ENCODE results near the gene CBLB.

Gene CBLB

GRCh38 chr3:105860641-105861040 lies 8.2 kb downstream of the CBLB start:
- H3K79me1 ChIP-seq (ENCODE audit: low read depth, low read length), result no peaks in the 10 kb centered on the region
- H2AK5ac ChIP-seq (ENCODE audit: low read depth, low read length), result no peak overlapping the region
- H4K8ac ChIP-seq (ENCODE audit: low read depth, low read length), result no peak overlapping the region
- H3K4me2 ChIP-seq (ENCODE audit: insufficient read depth, low read length, poor library complexity, severe bottlenecking), result no peak overlapping the region
- H3K18ac ChIP-seq (ENCODE audit: low read length), result no peak overlapping the region
- no peak overlapping the region for H3K27ac ChIP-seq (replicated peaks; ENCODE audit: low read length)
- no peak overlapping the region for H4K91ac ChIP-seq (ENCODE audit: low read depth, low read length, poor library complexity)
- WGBS, 2 donors (ENCODE audit: extremely low coverage in 2 of 2, insufficient read length in 2 of 2, insufficient replicate concordance in 1 of 2), result no CpG with 5 or more reads among the region's 1 CpG
- H2BK12ac ChIP-seq (ENCODE audit: low read length), result no peak overlapping the region
- no peak overlapping the region for H2BK120ac ChIP-seq (ENCODE audit: low read depth, low read length)
- H3K9ac ChIP-seq (ENCODE audit: low read depth, low read length, poor library complexity), result no peak overlapping the region
- H3K23ac ChIP-seq (ENCODE audit: low read depth, low read length, poor library complexity), result no peak overlapping the region
- DNase-seq (ENCODE audit: low spot score), result no peak
- H3K4ac ChIP-seq (ENCODE audit: low read length), result no peak overlapping the region
- no peaks in the 10 kb centered on the region for H3K27me3 ChIP-seq (ENCODE audit: control insufficient read depth in 3 of 3, insufficient read depth in 3 of 3, low read depth in 1 of 3, low read length in 3 of 3)
- H2AFZ ChIP-seq (ENCODE audit: low read length), result no peak overlapping the region
- H2BK5ac ChIP-seq (ENCODE audit: low read length), result no peak overlapping the region
- no peak overlapping the region for H3K4me3 ChIP-seq (ENCODE audit: low read length in 2 of 2)
- H3K14ac ChIP-seq (ENCODE audit: low read length), result no peak overlapping the region
- peaks cover 0 to 81% of the 10 kb centered on the region in 2 donors for H3K36me3 ChIP-seq (replicated peaks in 1 of 2; ENCODE audit: control insufficient read depth in 2 of 2, insufficient read depth in 2 of 2, low read length in 2 of 2)
- no peak overlapping the region for H2BK15ac ChIP-seq (ENCODE audit: low read length)
- peaks cover 0 to 5% of the 10 kb centered on the region in 2 donors for H3K9me3 ChIP-seq (replicated peaks in 1 of 2; ENCODE audit: control insufficient read depth in 2 of 2, insufficient read depth in 1 of 2, low read depth in 1 of 2, low read length in 2 of 2)
- H3K4me1 ChIP-seq (ENCODE audit: control insufficient read depth in 2 of 2, insufficient read depth in 1 of 2, low read depth in 1 of 2, low read length in 2 of 2), result no peaks in the 10 kb centered on the region

DNA sequence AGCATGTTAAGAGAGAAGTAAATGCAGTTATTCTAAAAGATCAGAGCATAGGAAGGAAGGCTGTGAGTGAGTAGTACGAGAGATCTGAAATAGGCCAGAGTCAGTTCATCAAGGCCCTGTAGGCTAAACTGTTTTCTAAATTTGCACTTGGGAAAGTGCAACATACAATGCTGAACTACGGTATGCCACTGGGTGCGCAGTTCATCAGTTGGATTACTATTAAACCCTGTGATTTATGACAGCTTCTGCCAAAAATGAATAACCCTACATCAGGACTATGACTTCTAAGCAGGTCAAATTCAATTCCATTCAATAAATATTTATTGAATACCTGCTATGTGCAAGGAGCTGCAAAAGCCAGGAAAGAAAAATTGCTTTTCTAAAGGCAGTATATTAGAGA lies 10.8 kb downstream of the CBLB start:
- no peak overlapping the region for H3K4me3 ChIP-seq (ENCODE audit: low read length in 2 of 2)

GRCh38 chr3:105857601-105858000 lies 11.2 kb downstream of the CBLB start:
- no peak overlapping the region for H2AFZ ChIP-seq (ENCODE audit: low read length)
- DNase-seq (ENCODE audit: low spot score), result no peak
- peaks cover 0 to 5% of the 10 kb centered on the region in 2 donors for H3K9me3 ChIP-seq (replicated peaks in 1 of 2; ENCODE audit: control insufficient read depth in 2 of 2, insufficient read depth in 1 of 2, low read depth in 1 of 2, low read length in 2 of 2)
- H2AK5ac ChIP-seq (ENCODE audit: low read depth, low read length), result no peak overlapping the region
- H3K27ac ChIP-seq (replicated peaks; ENCODE audit: low read length), result no peak overlapping the region
- WGBS, 2 donors (ENCODE audit: extremely low coverage in 2 of 2, insufficient read length in 2 of 2, insufficient replicate concordance in 1 of 2), result no CpG with 5 or more reads among the region's 1 CpG
- no peak overlapping the region for H2BK120ac ChIP-seq (ENCODE audit: low read depth, low read length)
- H2BK5ac ChIP-seq (ENCODE audit: low read length), result no peak overlapping the region
- no peak overlapping the region for H3K4me2 ChIP-seq (ENCODE audit: insufficient read depth, low read length, poor library complexity, severe bottlenecking)
- H3K4me1 ChIP-seq (ENCODE audit: control insufficient read depth in 2 of 2, insufficient read depth in 1 of 2, low read depth in 1 of 2, low read length in 2 of 2), result no peaks in the 10 kb centered on the region
- H3K4me3 ChIP-seq (ENCODE audit: low read length in 2 of 2), result no peak overlapping the region
- no peak overlapping the region for H3K4ac ChIP-seq (ENCODE audit: low read length)
- H3K14ac ChIP-seq (ENCODE audit: low read length), result no peak overlapping the region
- peaks cover 2 to 76% of the 10 kb centered on the region in 2 donors for H3K36me3 ChIP-seq (replicated peaks in 1 of 2; ENCODE audit: control insufficient read depth in 2 of 2, insufficient read depth in 2 of 2, low read length in 2 of 2)
- H3K18ac ChIP-seq (ENCODE audit: low read length), result no peak overlapping the region
- H3K9ac ChIP-seq (ENCODE audit: low read depth, low read length, poor library complexity), result no peak overlapping the region
- no peaks in the 10 kb centered on the region for H3K79me1 ChIP-seq (ENCODE audit: low read depth, low read length)
- no peak overlapping the region for H3K23ac ChIP-seq (ENCODE audit: low read depth, low read length, poor library complexity)
- H4K91ac ChIP-seq (ENCODE audit: low read depth, low read length, poor library complexity), result no peak overlapping the region
- no peak overlapping the region for H2BK12ac ChIP-seq (ENCODE audit: low read length)
- no peak overlapping the region for H4K8ac ChIP-seq (ENCODE audit: low read depth, low read length)
- no peaks in the 10 kb centered on the region for H3K27me3 ChIP-seq (ENCODE audit: control insufficient read depth in 3 of 3, insufficient read depth in 3 of 3, low read depth in 1 of 3, low read length in 3 of 3)
- no peak overlapping the region for H2BK15ac ChIP-seq (ENCODE audit: low read length)

More for the DNA sequence above, 10.8 kb downstream of the CBLB start:
- no CpG with 5 or more reads among the region's 3 CpGs for WGBS, 2 donors (ENCODE audit: extremely low coverage in 2 of 2, insufficient read length in 2 of 2, insufficient replicate concordance in 1 of 2)
- H3K18ac ChIP-seq (ENCODE audit: low read length), result no peak overlapping the region
- H2BK15ac ChIP-seq (ENCODE audit: low read length), result no peak overlapping the region
- H2AFZ ChIP-seq (ENCODE audit: low read length), result no peak overlapping the region
- H3K9ac ChIP-seq (ENCODE audit: low read depth, low read length, poor library complexity), result no peak overlapping the region
- no peaks in the 10 kb centered on the region for H3K79me1 ChIP-seq (ENCODE audit: low read depth, low read length)
- H4K8ac ChIP-seq (ENCODE audit: low read depth, low read length), result no peak overlapping the region
- no peak overlapping the region for H2AK5ac ChIP-seq (ENCODE audit: low read depth, low read length)
- H3K4me1 ChIP-seq (ENCODE audit: control insufficient read depth in 2 of 2, insufficient read depth in 1 of 2, low read depth in 1 of 2, low read length in 2 of 2), result no peaks in the 10 kb centered on the region
- no peaks in the 10 kb centered on the region for H3K27me3 ChIP-seq (ENCODE audit: control insufficient read depth in 3 of 3, insufficient read depth in 3 of 3, low read depth in 1 of 3, low read length in 3 of 3)
- H2BK5ac ChIP-seq (ENCODE audit: low read length), result no peak overlapping the region
- no peak overlapping the region for H4K91ac ChIP-seq (ENCODE audit: low read depth, low read length, poor library complexity)
- H3K36me3 ChIP-seq (replicated peaks in 1 of 2; ENCODE audit: control insufficient read depth in 2 of 2, insufficient read depth in 2 of 2, low read length in 2 of 2), result peaks cover under 1 to 77% of the 10 kb centered on the region in 2 donors
- H3K9me3 ChIP-seq (replicated peaks in 1 of 2; ENCODE audit: control insufficient read depth in 2 of 2, insufficient read depth in 1 of 2, low read depth in 1 of 2, low read length in 2 of 2), result peaks cover 0 to 5% of the 10 kb centered on the region in 2 donors
- no peak overlapping the region for H2BK12ac ChIP-seq (ENCODE audit: low read length)
- H3K14ac ChIP-seq (ENCODE audit: low read length), result no peak overlapping the region
- H3K23ac ChIP-seq (ENCODE audit: low read depth, low read length, poor library complexity), result no peak overlapping the region
- H2BK120ac ChIP-seq (ENCODE audit: low read depth, low read length), result no peak overlapping the region
- no peak overlapping the region for H3K4ac ChIP-seq (ENCODE audit: low read length)
- H3K27ac ChIP-seq (replicated peaks; ENCODE audit: low read length), result no peak overlapping the region
- H3K4me2 ChIP-seq (ENCODE audit: insufficient read depth, low read length, poor library complexity, severe bottlenecking), result no peak overlapping the region
- no peak for DNase-seq (ENCODE audit: low spot score)

DNA sequence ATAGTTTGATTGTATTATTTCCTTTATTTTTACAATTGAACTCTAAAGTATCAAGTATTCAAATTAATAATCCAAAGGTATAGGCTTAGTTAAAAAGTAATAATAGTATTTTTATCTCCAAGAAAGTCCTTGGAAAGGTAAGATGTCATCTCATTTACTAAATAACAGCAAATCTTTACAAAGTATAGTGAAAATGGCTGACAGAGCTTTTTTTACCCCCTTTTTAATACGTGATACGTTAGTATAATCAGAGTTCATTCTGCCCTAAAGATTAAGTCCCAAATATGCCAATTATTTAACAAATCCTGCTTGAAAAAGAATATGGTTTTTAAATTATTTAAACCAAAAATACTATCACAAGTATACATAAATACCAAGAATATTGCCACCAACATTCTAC lies 12.2 kb downstream of the CBLB start:
- no peaks in the 10 kb centered on the region for H3K79me1 ChIP-seq (ENCODE audit: low read depth, low read length)

More for the DNA sequence above, 12.2 kb downstream of the CBLB start:
- DNase-seq (ENCODE audit: low spot score), result no peak
- H3K9me3 ChIP-seq (replicated peaks in 1 of 2; ENCODE audit: control insufficient read depth in 2 of 2, insufficient read depth in 1 of 2, low read depth in 1 of 2, low read length in 2 of 2), result peaks cover 0 to 5% of the 10 kb centered on the region in 2 donors
- H3K18ac ChIP-seq (ENCODE audit: low read length), result no peak overlapping the region
- H3K27ac ChIP-seq (replicated peaks; ENCODE audit: low read length), result no peak overlapping the region
- no CpG with 5 or more reads among the region's 2 CpGs for WGBS, 2 donors (ENCODE audit: extremely low coverage in 2 of 2, insufficient read length in 2 of 2, insufficient replicate concordance in 1 of 2)
- no peak overlapping the region for H2BK120ac ChIP-seq (ENCODE audit: low read depth, low read length)
- no peak overlapping the region for H3K23ac ChIP-seq (ENCODE audit: low read depth, low read length, poor library complexity)
- no peak overlapping the region for H3K4ac ChIP-seq (ENCODE audit: low read length)
- peaks cover 2 to 80% of the 10 kb centered on the region in 2 donors for H3K36me3 ChIP-seq (replicated peaks in 1 of 2; ENCODE audit: control insufficient read depth in 2 of 2, insufficient read depth in 2 of 2, low read length in 2 of 2)
- H3K4me2 ChIP-seq (ENCODE audit: insufficient read depth, low read length, poor library complexity, severe bottlenecking), result no peak overlapping the region
- no peak overlapping the region for H3K9ac ChIP-seq (ENCODE audit: low read depth, low read length, poor library complexity)
- H3K14ac ChIP-seq (ENCODE audit: low read length), result no peak overlapping the region
- H3K4me1 ChIP-seq (ENCODE audit: control insufficient read depth in 2 of 2, insufficient read depth in 1 of 2, low read depth in 1 of 2, low read length in 2 of 2), result no peaks in the 10 kb centered on the region
- H2AFZ ChIP-seq (ENCODE audit: low read length), result no peak overlapping the region
- H3K27me3 ChIP-seq (ENCODE audit: control insufficient read depth in 3 of 3, insufficient read depth in 3 of 3, low read depth in 1 of 3, low read length in 3 of 3), result no peaks in the 10 kb centered on the region
- H2AK5ac ChIP-seq (ENCODE audit: low read depth, low read length), result no peak overlapping the region
- H2BK5ac ChIP-seq (ENCODE audit: low read length), result no peak overlapping the region
- no peak overlapping the region for H4K91ac ChIP-seq (ENCODE audit: low read depth, low read length, poor library complexity)
- no peak overlapping the region for H3K4me3 ChIP-seq (ENCODE audit: low read length in 2 of 2)
- H2BK12ac ChIP-seq (ENCODE audit: low read length), result no peak overlapping the region
- no peak overlapping the region for H4K8ac ChIP-seq (ENCODE audit: low read depth, low read length)
- H2BK15ac ChIP-seq (ENCODE audit: low read length), result no peak overlapping the region
